HT1080 (cell line): ENCODE results near the gene OPRL1. TPM values are rescaled to one million over a fixed set of nuclear protein-coding genes. Genes with fewer than 3 reads are reported as not detected.

Source experiments
- DNase-seq: peaks from one replicate; pipeline ENCODE4 v3.0.0-alpha.2; 2015; ENCODE audit warnings: low read depth
- total RNA-seq: library from RNA; depleted of rRNA; stranded (reverse); fragments of >200 nt; shearing (Covaris generic); gene quantifications from 2 replicates; pipeline ENCODE4 v1.2.3, GENCODE V29; 2014

OPRL1 gene
- total RNA-seq, 1 experiment from 2014 or later = 0.43 TPM

DNA sequence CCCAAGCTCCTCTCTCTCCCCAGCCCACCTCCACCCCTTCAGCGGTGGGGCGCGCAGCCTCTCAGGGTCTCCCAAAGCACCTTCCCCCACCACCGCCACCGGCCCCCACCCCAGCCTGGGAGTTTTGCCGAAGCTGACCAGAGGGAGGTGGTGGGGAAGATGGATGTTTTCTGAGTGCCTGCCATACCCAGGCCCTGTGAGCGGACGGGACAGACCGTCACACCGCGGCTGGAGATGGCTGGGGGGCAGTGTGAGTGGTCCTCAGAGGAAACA lies 38.2 kb upstream of the OPRL1 start:
- no peak for DNase-seq

DNA sequence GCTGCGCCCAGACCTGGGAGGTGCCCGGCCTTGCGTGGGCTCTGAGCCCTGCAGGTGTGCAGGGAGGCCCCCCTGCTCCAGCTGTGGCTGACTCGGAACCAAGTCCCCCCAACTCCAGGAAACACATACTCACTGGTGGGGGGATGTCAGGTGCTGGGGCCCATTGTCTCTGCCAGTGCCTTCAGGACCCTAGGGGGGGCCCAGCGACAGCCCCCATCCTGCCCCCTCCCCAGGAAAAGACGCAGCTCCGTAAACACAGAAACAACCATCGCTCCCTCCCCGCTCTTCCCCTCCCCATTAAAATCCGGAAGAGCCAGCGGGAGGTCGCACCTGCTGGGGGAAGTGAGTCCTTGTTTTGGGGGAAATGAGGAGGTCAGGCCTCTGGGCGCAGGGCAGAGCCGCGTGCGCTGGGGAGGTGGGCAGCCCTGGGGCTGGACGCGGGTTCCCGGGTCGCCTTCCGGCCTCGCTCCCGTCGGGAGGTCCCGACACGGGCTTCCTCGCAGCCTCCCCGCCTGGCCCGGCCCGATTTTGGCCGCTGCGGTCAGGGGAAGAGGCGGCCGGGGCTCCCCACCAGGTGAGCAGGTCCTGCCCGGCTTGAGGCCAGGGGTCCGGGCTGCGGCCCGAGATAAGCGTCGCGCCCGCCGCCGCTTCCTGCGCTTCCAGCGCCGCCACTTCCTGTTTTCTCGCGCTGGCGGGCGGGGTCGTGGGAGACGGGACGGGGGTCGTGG lies 37.7 kb upstream of the OPRL1 start:
- no peak for DNase-seq

GRCh38 chr20:64043768-64044167 lies 36.1 kb upstream of the OPRL1 start:
- DNase-seq = no peak

GRCh38 chr20:64044484-64045247 lies 35.2 kb upstream of the OPRL1 start:
- peak; percentile 72 for DNase-seq

DNA sequence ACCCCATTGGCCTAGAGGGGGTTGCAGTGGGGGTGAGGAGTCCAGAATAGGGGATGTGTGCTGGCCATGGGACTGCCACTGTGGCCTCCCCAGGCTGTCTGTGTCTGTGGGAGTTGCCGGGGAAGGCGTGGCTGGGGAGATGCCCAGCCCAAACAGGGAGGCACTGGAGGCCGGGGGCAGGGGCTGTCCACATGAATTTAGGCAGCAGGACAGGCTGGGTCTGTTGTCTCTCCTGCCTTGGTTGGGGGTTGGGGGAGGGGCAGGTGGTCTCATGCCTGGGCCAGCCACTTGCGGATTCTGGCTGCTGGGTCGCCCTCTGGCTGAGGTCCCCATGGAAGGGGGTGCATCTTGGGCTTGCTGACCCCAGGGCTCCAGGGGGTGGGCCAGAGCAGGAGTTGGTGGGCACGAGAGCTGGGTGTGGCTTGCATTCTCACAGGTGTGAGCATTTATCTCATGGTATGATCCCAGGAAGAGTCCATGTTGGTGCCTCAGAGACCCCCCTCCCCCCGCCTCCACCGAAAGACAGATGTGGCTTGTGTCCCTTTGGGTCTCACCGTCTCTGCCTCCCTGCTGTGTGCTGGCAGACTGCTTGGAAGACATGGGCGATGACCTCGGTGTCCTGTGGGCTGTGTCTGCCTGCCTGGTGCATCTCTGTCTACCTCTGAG lies 34.4 kb upstream of the OPRL1 start:
- DNase-seq = no peak

DNA sequence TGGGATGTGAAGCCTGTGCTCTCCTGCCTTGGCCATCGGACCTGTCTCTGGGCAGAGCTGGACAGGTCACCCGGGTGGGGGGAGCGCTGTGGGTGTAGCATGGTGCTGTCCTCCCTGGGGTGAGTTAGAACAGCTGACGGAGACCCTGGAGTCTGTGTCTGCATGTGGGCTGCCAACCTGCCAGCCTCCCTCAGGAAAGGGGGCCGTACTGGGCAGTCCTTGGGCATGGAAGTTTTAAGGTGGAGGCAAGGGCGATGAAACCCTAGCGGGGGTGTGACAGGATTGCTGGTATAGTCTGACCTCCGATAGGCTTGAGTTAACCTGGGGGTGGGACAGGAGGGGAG lies 32.9 kb upstream of the OPRL1 start:
- DNase-seq = no peak

DNA sequence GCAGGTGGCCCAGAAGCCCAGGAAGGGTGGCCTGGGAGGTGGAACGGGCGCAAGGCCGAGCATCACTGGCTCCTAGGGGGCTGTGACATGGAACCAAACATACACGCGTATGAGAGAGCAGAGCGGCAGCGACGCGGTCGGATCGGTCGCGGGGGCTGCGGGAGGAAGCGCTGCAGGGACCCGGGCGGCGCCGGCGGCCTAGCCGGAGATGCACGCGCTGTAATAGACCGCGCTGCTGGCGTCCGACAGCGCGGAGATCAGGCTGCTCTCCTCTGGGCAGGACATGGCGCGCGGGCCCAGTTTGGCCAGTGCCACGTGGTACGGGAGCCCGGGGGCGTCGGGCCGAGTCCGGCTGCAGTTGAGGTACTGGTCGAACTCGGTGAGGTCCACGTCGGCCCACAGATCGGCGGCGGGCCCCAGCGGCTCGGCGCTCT lies 31.9 kb upstream of the OPRL1 start:
- DNase-seq = no peak

DNA sequence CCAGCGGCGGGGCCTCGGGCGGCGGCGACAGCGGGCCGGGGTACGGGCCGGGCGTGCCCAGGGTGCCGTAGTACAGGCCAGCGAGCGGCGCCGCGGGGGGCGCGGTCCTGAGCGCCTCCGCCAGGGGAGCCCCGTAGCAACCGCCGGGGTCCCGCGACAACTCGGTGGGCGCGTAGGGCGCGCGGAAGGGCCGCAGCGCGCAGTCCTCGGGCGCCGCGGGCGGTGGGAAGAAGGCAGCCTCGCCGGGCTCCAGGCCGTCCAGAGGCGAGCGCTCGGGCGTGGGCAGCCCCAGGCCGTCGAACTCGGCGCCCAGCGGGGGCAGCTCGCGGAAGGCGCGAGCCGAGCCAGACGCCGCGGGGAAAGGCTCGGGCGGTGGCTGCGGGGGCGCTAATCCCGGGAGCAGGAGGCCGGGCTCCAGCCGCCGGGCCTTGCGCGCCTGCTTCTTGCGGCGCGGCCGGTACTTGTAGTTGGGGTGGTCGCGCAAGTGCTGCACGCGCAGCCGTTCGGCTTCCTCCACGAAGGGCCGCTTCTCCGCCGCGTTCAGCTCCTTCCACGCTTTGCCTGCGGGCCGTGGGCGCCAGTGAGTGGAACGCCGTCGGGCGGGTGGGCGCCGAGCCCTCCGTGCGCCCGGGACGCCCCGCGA lies 31.4 kb upstream of the OPRL1 start:
- no peak for DNase-seq

- DNase-seq = no peak
These were observed 30.6 kb upstream of the OPRL1 start, which contains the start of gene SOX18 for GRCh38 chr20:64049060-64049877. SOX18 (minus strand) TSS chr20:64049639; CDS start chr20:64049516, 123 bp downstream.

DNA sequence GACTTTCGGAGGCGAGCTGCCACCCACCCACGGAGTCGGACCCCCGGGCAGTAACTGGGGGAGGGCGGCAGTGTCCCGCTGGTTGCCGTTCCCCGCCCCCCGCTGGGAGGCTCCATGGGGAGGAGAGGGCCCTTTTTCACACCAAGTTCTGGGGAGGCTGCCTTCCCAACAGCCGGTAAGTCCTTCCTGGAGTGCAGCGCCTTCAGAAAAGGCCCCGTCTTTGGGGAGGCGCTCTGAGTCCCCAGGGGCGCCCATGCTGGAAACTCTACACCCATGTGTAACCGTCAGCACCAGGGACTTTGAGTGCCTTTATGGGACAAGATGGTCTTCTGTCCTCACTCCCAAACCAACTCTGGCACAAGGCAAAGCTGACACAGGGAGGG lies 30.0 kb upstream of the OPRL1 start:
- no peak for DNase-seq

- DNase-seq = no peak
These were observed 29.4 kb upstream of the OPRL1 start for GRCh38 chr20:64050261-64051032.

DNA sequence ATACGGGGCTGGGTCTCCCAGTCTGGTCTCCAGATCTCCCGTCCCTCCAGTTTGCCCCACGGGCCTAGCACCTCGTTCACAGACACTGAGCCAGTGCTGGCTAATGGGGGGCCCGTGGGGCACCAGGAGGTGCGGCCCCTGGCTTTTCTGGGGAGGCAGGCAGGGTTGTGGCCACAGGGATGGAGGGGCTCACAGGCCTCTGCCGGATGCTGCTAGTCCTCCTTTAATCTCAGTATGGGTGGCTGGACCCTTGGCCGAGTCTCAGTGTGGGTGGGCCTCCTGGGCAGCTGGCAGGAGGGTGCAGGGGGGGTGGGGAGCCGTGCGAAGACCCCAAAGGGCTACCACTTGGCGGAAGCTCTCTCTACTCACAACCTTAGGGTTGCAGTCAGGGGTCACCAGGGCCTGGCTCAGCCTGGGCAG lies 28.8 kb upstream of the OPRL1 start:
- DNase-seq = no peak

DNA sequence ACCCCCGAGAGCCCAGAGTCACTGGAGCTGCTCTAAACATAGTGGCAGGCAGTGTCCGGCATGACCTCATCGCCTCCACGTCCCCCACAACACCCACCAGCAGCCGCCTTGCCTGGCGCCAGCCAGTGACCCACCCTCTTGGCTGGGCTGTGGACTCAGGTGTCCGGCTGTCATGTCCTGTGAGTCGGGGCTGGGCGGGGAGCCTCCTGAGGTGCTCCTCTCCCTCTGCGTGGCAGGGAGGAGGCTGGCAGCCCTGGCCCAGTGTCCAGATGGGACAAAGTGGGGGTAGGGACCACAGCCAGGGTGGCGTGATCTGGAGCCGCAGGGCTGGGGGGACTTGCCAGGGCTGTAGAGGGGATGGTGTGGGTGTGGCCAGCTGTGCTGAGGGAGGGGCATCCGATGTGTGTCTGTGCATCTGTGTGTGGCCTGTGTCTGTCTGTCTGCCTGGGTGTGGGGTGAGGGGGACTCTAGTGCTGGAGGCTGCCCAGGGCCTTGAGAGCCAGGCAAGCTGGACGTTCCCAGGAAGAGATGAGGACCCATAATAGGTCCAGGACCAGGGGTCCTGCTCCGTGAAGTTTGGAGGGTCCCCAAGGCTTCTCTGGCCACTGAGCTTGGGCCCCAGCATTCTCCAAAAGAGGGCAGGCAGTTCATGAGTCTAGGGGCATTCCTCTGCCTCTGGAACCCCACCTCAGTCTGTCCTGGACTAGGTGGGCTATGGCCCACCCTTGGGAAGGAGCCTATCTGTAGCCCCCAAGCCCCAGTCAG lies 28.1 kb upstream of the OPRL1 start:
- no peak for DNase-seq

DNA sequence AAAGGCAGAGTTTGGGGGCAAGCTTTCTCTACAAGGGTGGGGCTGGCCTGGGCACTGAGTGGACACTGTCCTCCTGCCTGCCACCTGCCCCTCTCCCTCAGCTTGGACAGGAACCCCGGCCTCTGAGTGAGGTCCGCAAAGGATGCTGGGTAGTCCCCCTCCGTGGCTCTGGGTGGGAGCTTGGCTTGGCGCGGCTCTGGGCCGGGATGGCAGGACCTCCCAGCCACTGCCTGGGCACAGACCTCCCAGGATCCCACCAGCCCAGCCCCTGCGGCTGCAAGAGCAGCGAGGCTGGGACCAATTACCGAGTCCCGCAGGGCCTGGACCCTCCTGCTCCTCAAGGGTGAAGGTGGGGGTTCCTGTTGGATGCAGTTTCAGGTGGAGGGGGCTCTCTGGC lies 27.6 kb upstream of the OPRL1 start:
- DNase-seq = no peak

- no peak for DNase-seq
These were observed 26.7 kb upstream of the OPRL1 start for GRCh38 chr20:64052987-64053840.

DNA sequence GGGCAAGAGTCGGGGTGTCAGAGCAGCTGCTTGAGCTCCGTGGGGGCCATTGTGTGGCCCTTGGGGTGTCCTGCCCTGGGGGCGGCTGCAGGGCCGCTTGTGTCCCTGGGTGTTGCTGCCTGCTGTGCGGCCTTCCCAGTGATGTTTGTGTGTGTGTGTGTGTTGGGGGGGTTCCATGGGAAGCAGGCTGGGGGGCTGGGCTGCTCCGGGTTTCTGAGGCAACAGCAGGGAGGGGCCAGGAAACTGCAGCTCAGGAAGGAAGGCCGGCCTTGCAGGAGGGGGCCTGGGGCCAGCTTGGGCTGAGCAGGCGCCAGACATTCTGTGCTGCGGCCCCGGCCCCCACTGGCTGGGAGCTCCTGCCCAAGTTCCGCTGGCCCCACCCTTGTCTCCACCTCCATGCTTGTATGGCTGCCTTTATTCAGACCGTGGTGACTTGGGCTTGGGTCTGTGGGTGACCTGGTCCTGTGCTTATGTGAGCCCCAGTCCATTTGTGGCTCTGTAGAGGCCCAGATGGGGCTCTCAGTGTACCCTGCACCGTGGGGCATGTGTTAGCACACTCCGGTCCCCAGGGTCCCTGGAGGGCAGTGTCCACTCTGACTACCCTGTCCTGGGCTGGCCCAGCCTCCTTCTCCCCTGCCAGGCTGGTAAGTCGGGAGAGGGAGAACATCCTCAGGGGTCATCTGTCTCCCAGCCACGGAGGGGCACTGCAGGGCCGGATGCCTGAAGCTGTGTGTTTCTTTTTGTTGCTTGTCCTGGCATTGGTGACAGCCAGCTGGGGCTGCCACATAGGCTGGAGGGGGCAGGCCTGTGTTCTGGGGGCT lies 25.8 kb upstream of the OPRL1 start:
- DNase-seq = peak; percentile 54

GRCh38 chr20:64055396-64055892 lies 24.4 kb upstream of the OPRL1 start:
- DNase-seq = no peak
